Stimulated activated CD8-positive, alpha-beta memory T cell treated with anti-CD3 and anti-CD28 coated beads, Interleukin-15, amount 100 ng/mL, for 4 hours (primary cell): ENCODE data around the gene EGFR.

ENCODE experiments used
- DNase-seq, 2 donors: peaks; one replicate each; pipeline ENCODE4 v3.0.0-alpha.2; 2020; ENCODE audit warnings: low read depth in 2 of 2

Gene EGFR

GRCh38 chr7:55189878-55190436, 171.1 kb downstream of the EGFR start:
- DNase-seq, result no peak

DNA sequence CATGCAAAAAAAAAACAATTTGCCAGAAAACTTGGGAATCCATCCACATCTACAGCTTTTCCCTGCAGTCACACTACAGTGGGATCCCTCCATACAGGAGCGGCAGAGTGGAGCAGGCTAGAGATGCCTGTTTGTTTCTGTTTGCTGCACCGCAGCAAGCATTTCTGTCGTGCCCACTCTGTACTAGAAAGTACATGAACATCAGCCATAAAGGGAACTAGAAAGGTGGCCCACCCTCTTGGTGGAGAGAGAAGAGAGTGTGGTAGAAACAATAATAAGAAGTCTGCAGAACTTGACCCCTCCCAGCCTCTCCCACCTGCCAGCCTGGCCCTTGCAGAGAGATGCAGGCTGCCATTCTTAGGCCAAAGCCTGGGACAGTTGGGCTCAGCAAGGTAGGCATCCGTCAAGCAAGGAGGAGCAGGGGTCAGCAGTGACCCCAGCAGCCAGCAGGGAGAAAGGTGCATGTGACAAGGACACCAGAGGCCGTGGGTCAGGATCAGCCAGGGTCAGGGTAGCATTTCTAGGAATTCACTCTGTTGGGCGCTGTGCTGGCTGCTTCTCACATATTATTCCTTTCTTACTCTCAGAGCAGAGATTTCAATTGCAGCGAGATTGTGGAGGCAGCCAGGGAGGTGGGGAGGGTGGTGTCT, 171.8 kb downstream of the EGFR start:
- DNase-seq, result no peak

DNA sequence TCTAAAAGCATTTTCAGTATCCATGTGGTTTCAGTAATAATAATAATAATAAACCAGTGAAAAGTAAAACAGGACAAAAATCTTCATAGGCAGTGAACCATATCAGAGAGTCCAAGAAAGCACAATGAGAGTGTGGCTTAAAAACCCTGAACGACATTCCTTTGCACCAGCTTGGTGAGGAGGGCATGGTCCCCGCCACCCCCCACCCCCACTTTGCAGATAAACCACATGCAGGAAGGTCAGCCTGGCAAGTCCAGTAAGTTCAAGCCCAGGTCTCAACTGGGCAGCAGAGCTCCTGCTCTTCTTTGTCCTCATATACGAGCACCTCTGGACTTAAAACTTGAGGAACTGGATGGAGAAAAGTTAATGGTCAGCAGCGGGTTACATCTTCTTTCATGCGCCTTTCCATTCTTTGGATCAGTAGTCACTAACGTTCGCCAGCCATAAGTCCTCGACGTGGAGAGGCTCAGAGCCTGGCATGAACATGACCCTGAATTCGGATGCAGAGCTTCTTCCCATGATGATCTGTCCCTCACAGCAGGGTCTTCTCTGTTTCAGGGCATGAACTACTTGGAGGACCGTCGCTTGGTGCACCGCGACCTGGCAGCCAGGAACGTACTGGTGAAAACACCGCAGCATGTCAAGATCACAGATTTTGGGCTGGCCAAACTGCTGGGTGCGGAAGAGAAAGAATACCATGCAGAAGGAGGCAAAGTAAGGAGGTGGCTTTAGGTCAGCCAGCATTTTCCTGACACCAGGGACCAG, 172.5 kb downstream of the EGFR start:
- DNase-seq, result no peak

DNA sequence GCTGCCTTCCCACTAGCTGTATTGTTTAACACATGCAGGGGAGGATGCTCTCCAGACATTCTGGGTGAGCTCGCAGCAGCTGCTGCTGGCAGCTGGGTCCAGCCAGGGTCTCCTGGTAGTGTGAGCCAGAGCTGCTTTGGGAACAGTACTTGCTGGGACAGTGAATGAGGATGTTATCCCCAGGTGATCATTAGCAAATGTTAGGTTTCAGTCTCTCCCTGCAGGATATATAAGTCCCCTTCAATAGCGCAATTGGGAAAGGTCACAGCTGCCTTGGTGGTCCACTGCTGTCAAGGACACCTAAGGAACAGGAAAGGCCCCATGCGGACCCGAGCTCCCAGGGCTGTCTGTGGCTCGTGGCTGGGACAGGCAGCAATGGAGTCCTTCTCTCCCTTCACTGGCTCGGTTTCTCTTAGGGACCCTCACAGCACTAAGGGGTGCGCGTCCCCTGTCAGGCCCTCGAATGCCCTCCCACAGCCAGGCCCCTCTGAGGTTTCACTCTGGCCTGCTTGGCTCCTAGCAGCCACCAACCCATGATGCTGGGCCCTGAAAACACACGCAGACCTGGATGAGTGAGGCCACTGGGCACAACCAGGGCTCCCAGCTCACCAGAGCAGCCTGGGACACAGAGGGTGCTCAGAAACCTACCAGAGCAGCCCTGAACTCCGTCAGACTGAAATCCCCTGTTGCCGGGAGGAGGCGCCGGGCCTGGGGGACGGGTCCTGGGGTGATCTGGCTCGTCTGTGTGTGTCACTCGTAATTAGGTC, 173.3 kb downstream of the EGFR start:
- DNase-seq, result no peak

DNA sequence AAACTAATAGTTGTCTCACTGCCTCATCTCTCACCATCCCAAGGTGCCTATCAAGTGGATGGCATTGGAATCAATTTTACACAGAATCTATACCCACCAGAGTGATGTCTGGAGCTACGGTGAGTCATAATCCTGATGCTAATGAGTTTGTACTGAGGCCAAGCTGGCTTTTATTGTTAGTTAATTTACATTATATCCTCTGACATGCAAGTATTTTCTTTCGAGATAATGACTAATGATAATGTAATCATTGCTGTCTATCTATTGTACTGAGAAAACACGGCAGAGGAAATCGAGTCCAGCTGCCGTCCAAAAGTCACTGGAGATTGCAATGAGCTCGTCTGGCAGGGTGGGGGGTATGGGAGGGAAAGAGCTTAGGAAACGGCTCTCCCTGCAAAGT, 173.9 kb downstream of the EGFR start:
- no peak for DNase-seq

DNA sequence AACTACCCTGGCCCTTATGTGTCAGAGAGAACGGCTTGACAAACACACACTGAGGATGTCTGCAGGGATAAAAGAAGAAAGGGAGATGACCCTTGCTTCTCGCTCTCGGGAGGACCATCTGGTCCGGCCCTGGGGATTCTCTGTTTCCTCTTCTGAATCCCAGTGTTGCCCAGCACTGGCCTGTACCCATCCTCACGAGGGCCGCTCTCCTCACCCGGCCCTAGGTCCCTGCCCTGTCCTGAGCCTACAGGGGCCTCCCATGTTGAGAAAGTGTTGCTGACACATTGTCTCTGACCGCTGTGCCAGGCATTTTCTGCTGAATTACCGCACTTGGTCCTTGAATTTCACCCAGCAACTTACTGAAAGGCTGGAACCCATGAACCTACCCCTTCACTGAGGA, 174.4 kb downstream of the EGFR start:
- no peak for DNase-seq

DNA sequence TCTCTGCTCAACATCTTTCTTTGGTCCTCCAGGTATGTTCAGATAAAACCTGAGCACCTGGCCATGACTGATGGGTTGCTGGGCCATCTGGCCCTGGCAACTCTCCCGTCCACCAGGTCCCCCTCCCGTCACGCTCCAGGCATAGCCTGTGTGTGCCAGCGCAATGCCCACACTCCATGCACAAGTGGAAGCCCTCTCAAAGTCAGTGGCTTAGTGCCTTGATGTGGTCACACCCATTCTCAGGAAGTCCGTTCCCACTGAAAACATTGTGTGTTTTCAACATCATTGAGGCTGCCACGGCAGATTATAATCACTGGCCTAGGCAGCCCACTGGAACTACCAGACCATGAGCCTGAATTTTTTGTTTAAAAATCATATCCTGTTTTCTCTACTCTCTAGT, 175.7 kb downstream of the EGFR start:
- no peak for DNase-seq

DNA sequence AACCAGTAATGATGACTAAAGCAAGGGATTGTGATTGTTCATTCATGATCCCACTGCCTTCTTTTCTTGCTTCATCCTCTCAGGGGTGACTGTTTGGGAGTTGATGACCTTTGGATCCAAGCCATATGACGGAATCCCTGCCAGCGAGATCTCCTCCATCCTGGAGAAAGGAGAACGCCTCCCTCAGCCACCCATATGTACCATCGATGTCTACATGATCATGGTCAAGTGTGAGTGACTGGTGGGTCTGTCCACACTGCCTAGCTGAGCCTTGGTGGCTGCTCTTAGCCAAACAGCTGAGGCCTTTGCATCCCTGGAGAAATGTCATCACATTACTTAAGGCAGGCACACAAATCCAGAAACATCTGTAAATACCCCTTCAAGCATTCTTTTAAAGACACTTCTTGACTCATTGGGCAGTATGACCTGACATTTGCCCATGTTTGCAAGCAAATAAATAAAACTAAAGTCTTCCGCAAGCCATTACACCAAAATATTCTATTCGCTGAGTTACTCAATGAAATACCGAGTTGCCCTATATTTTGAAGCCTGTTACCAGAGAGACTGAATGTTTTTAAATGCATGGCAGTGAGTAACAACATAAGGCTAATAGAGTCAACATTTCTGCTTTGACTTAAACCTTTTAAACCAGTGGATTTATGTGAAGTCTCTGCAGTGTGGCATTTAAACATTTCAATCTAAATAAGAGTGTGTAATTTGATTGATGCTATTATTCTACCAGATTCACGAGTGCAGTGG, 180.0 kb downstream of the EGFR start:
- no peak for DNase-seq

GRCh38 chr7:55199418-55199817, 180.6 kb downstream of the EGFR start:
- no peak for DNase-seq

- DNase-seq, result no peak
Measured at GRCh38 chr7:55200441-55200840, 181.6 kb downstream of the EGFR start.

- no peak for DNase-seq
Measured at GRCh38 chr7:55202150-55202913, 183.5 kb downstream of the EGFR start.

- DNase-seq, result no peak
Measured at GRCh38 chr7:55203300-55203699, 184.5 kb downstream of the EGFR start.

GRCh38 chr7:55205124-55205955, 186.5 kb downstream of the EGFR start:
- DNase-seq, result no peak

DNA sequence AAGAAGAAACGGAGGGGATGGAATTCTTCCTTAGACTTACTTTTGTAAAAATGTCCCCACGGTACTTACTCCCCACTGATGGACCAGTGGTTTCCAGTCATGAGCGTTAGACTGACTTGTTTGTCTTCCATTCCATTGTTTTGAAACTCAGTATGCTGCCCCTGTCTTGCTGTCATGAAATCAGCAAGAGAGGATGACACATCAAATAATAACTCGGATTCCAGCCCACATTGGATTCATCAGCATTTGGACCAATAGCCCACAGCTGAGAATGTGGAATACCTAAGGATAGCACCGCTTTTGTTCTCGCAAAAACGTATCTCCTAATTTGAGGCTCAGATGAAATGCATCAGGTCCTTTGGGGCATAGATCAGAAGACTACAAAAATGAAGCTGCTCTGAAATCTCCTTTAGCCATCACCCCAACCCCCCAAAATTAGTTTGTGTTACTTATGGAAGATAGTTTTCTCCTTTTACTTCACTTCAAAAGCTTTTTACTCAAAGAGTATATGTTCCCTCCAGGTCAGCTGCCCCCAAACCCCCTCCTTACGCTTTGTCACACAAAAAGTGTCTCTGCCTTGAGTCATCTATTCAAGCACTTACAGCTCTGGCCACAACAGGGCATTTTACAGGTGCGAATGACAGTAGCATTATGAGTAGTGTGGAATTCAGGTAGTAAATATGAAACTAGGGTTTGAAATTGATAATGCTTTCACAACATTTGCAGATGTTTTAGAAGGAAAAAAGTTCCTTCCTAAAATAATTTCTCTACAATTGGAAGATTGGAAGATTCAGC, 187.6 kb downstream of the EGFR start:
- DNase-seq, result no peak

- DNase-seq, result no peak
Measured at GRCh38 chr7:55207436-55208125, 188.8 kb downstream of the EGFR start.

GRCh38 chr7:55209366-55209765, 190.5 kb downstream of the EGFR start:
- no peak for DNase-seq

- DNase-seq, result no peak
Measured at GRCh38 chr7:55210176-55210575, 191.4 kb downstream of the EGFR start.

- DNase-seq, result no peak
Measured at GRCh38 chr7:55210716-55211115, 191.9 kb downstream of the EGFR start.

DNA sequence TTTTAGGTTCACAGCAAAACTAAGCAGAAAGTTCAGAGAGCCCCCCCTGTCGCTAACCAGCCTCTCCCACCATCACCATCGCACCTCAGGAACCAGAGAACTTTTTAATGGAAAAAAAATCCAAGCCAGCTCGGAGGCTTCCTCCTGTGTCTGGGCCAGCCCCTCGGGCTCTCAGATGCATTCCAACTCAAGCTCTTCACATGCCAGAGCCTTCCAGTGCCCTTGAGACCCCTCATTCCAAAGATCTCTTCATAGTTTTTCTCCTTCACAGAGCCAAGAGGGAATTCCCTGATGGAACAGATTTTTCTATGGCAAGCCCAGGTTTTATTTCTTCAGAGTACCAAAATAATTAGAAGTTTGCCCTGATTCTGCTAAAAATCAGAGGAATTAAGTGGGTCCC, 192.9 kb downstream of the EGFR start:
- DNase-seq, result no peak
